H1 (cell line): ENCODE results near the gene USP49. TPM values are rescaled to one million over a fixed set of nuclear protein-coding genes. Genes with fewer than 3 reads are reported as not detected.

Experiments
- CTCF ChIA-PET: fragments of 300-600 bp; sonication (Branson Sonifier 250); formaldehyde crosslinking; loops from one replicate; lab custom pipeline; 2021; ENCODE audit not compliant: partially characterized antibody; lab: Charles Lee
- POLR2A ChIA-PET: fragments of 300-600 bp; sonication (Branson Sonifier 250); formaldehyde crosslinking; loops from one replicate; lab custom pipeline; 2021; ENCODE audit warnings: inconsistent platforms; ENCODE audit not compliant: partially characterized antibody; lab: Charles Lee
- DNase-seq, 2 experiments: peaks; one replicate each; pipeline versions ENCODE4 v3.0.0 to v3.0.0-alpha.2; 2010 to 2022; ENCODE audit warnings: low spot score in 2 of 2, low read depth in 1 of 2, mixed read lengths in 1 of 2
- FAIRE-seq: peaks from 2 replicates; lab custom pipeline; 2011; peaks lifted over from hg19 to GRCh38; lab: Jason Lieb, UNC
- H2AFZ ChIP-seq: 2 replicates; pipeline ENCODE4 v1.8.1; 2012; ENCODE audit warnings: low read length, inconsistent platforms
- H2AK5ac ChIP-seq: 2 replicates; pipeline ENCODE4 v1.6.1; 2013; ENCODE audit warnings: low read depth, low read length
- H2BK120ac ChIP-seq: replicated peaks from 2 replicates; pipeline ENCODE3; 2013; ENCODE audit warnings: low read depth, low read length, inconsistent platforms
- H2BK12ac ChIP-seq: 2 replicates; pipeline ENCODE4 v1.6.1; 2013; ENCODE audit warnings: low read depth, low read length
- H2BK15ac ChIP-seq: 2 replicates; pipeline ENCODE4 v1.6.1; 2013; ENCODE audit warnings: low read length
- H2BK20ac ChIP-seq: 2 replicates; pipeline ENCODE4 v1.6.1; 2013; ENCODE audit warnings: low read length
- H2BK5ac ChIP-seq: 2 replicates; pipeline ENCODE4 v1.6.1; 2013; ENCODE audit warnings: low read depth, low read length
- H3K14ac ChIP-seq: 2 replicates; pipeline ENCODE4 v1.6.1; 2013; ENCODE audit warnings: inconsistent platforms; ENCODE audit not compliant: insufficient read length
- H3K18ac ChIP-seq: 2 replicates; pipeline ENCODE4 v1.6.1; 2013; ENCODE audit warnings: low read length; ENCODE audit errors: extremely low read depth
- H3K23ac ChIP-seq: 2 replicates; pipeline ENCODE4 v1.6.1; 2013; ENCODE audit warnings: inconsistent platforms; ENCODE audit not compliant: insufficient read length
- H3K23me2 ChIP-seq: 2 replicates; pipeline ENCODE4 v1.6.1; 2013; ENCODE audit warnings: low read depth, low read length
- H3K27ac ChIP-seq: 2 replicates; pipeline ENCODE4 v1.6.1; 2011; ENCODE audit warnings: low read depth, low read length, inconsistent platforms
- H3K27me3 ChIP-seq, 4 experiments: replicated peaks in 1 of 4; 1 replicate in 1 of 4; 2 replicates in 3 of 4; pipeline versions ENCODE4 v1.6.1 to v1.8.1; 2011 to 2013; ENCODE audit warnings: low read length in 3 of 4, mild to moderate bottlenecking in 3 of 4, inconsistent platforms in 2 of 4, mixed read lengths in 2 of 4, moderate library complexity in 1 of 4; ENCODE audit not compliant: control insufficient read depth in 3 of 4, insufficient read depth in 3 of 4; ENCODE audit errors: extremely low read depth in 1 of 4
- H3K36me3 ChIP-seq, 4 experiments: 2 replicates each; pipeline versions ENCODE4 v1.6.1 to v1.8.1; 2011 to 2013; ENCODE audit warnings: mild to moderate bottlenecking in 4 of 4, low read length in 3 of 4, moderate library complexity in 2 of 4, control low read depth in 1 of 4, inconsistent platforms in 1 of 4; ENCODE audit not compliant: insufficient read depth in 4 of 4, control insufficient read depth in 2 of 4
- H3K4ac ChIP-seq: replicated peaks from 2 replicates; pipeline ENCODE3; 2013; ENCODE audit warnings: low read length, low read depth, mixed read lengths, inconsistent platforms; ENCODE audit not compliant: insufficient read length
- H3K4me1 ChIP-seq, 4 experiments: replicated peaks in 1 of 4; 1 replicate in 1 of 4; 2 replicates in 3 of 4; pipeline versions ENCODE4 v1.6.1 to v1.8.1; 2011 to 2013; ENCODE audit warnings: low read length in 3 of 4, inconsistent platforms in 2 of 4, mixed read lengths in 1 of 4; ENCODE audit not compliant: insufficient read depth in 4 of 4, control insufficient read depth in 3 of 4
- H3K4me2 ChIP-seq, 2 experiments: 2 replicates each; pipeline versions ENCODE4 v1.6.1 to v1.8.1; 2011 to 2013; ENCODE audit warnings: low read depth in 2 of 2, low read length in 2 of 2, control low read depth in 1 of 2, inconsistent platforms in 1 of 2, mild to moderate bottlenecking in 1 of 2; ENCODE audit not compliant: insufficient read depth in 1 of 2
- H3K4me3 ChIP-seq, 4 experiments: fragments of 200-600, 300-600 bp in 1 of 4; sonication (generic), shearing (Covaris generic), sonication (Bioruptor Twin) in 1 of 4; 2 replicates each; pipeline versions ENCODE4 v1.5.1 to v1.8.1; 2011 to 2016; ENCODE audit warnings: low read length in 4 of 4, low read depth in 3 of 4, control low read depth in 2 of 4, inconsistent platforms in 2 of 4, mild to moderate bottlenecking in 2 of 4, mixed read lengths in 1 of 4, moderate library complexity in 1 of 4; ENCODE audit not compliant: insufficient read depth in 2 of 4; ENCODE audit errors: extremely low read depth in 1 of 4
- H3K56ac ChIP-seq: replicated peaks from 2 replicates; pipeline ENCODE3; 2013; ENCODE audit warnings: low read depth, mild to moderate bottlenecking, mixed read lengths, low read length, inconsistent platforms; ENCODE audit not compliant: insufficient read length
- H3K79me1 ChIP-seq: 2 replicates; pipeline ENCODE4 v1.6.1; 2013; ENCODE audit warnings: low read depth, low read length, control low read depth
- H3K79me2 ChIP-seq, 2 experiments: 2 replicates each; pipeline versions ENCODE4 v1.6.1 to v1.8.1; 2012 to 2013; ENCODE audit warnings: low read length in 2 of 2, mild to moderate bottlenecking in 2 of 2, inconsistent platforms in 1 of 2; ENCODE audit not compliant: insufficient read depth in 2 of 2, control insufficient read depth in 1 of 2
- H3K9ac ChIP-seq, 4 experiments: replicated peaks in 1 of 4; 1 replicate in 1 of 4; 2 replicates in 3 of 4; pipeline versions ENCODE4 v1.6.1 to v1.8.1; 2011 to 2013; ENCODE audit warnings: low read depth in 3 of 4, low read length in 3 of 4, control low read depth in 2 of 4, mild to moderate bottlenecking in 2 of 4, moderate library complexity in 2 of 4, inconsistent platforms in 1 of 4; ENCODE audit errors: extremely low read depth in 1 of 4
- H3K9me3 ChIP-seq, 2 experiments: 2 replicates each; pipeline versions ENCODE4 v1.6.1 to v1.8.1; 2012 to 2013; ENCODE audit warnings: mild to moderate bottlenecking in 2 of 2, moderate library complexity in 2 of 2, control low read depth in 1 of 2, inconsistent platforms in 1 of 2, low read depth in 1 of 2, low read length in 1 of 2, mixed read lengths in 1 of 2; ENCODE audit not compliant: insufficient read depth in 2 of 2
- H4K20me1 ChIP-seq, 2 experiments: replicated peaks in 1 of 2; 2 replicates each; pipeline versions ENCODE3 to v1.8.1; 2011 to 2013; ENCODE audit warnings: inconsistent platforms in 2 of 2, low read length in 2 of 2, mild to moderate bottlenecking in 1 of 2; ENCODE audit not compliant: insufficient read depth in 2 of 2, control insufficient read depth in 1 of 2
- H4K5ac ChIP-seq: 2 replicates; pipeline ENCODE4 v1.6.1; 2013; ENCODE audit warnings: low read length, low read depth, mixed read lengths, inconsistent platforms; ENCODE audit not compliant: insufficient read length
- H4K8ac ChIP-seq: 2 replicates; pipeline ENCODE4 v1.8.0; 2013; ENCODE audit warnings: mild to moderate bottlenecking, moderate library complexity, low read length, inconsistent platforms; ENCODE audit not compliant: insufficient read depth; ENCODE audit errors: extremely low read depth
- H4K91ac ChIP-seq: replicated peaks from 2 replicates; pipeline ENCODE3; 2013; ENCODE audit warnings: low read length, mixed read lengths, inconsistent platforms; ENCODE audit not compliant: insufficient read length
- BRCA1 ChIP-seq: IDR thresholded peaks from 2 replicates; pipeline ENCODE4 v1.6.1; 2012; ENCODE audit warnings: low read depth, low read length, improper control_type of control experiment
- CREB1 ChIP-seq: IDR thresholded peaks from 2 replicates; pipeline ENCODE4 v1.6.1; 2012; ENCODE audit warnings: inconsistent platforms
- FOSL1 ChIP-seq: IDR thresholded peaks from 2 replicates; pipeline ENCODE4 v1.6.1; 2011; ENCODE audit warnings: mild to moderate bottlenecking, low read depth, low read length, moderate library complexity; ENCODE audit not compliant: insufficient read depth
- JUN ChIP-seq: IDR thresholded peaks from 2 replicates; pipeline ENCODE4 v1.6.1; 2011; ENCODE audit warnings: low read depth, mild to moderate bottlenecking, improper control_type of control experiment, low read length
- KDM4A ChIP-seq: IDR thresholded peaks from one replicate; pipeline ENCODE4 v1.7.1; 2012; ENCODE audit warnings: low read depth, mild to moderate bottlenecking, moderate library complexity, low read length, inconsistent platforms; ENCODE audit not compliant: severe bottlenecking
- RFX5 ChIP-seq: IDR thresholded peaks from 2 replicates; pipeline ENCODE4 v1.6.1; 2011; ENCODE audit warnings: low read depth, low read length, improper control_type of control experiment, borderline replicate concordance
- SP1 ChIP-seq: IDR thresholded peaks from 2 replicates; pipeline ENCODE4 v1.6.1; 2011; ENCODE audit warnings: low read depth, low read length
- SP4 ChIP-seq: IDR thresholded peaks from 2 replicates; pipeline ENCODE4 v1.6.1; 2012; ENCODE audit warnings: low read length, inconsistent platforms
- SRF ChIP-seq: IDR thresholded peaks from 2 replicates; pipeline ENCODE4 v1.6.1; 2011; ENCODE audit warnings: mild to moderate bottlenecking, low read depth, low read length, moderate library complexity
- TAF1 ChIP-seq: IDR thresholded peaks from 2 replicates; pipeline ENCODE4 v1.6.1; 2011; ENCODE audit warnings: mild to moderate bottlenecking, low read depth, low read length
- ZNF274 ChIP-seq: IDR thresholded peaks from 2 replicates; pipeline ENCODE4 v1.7.0; 2012; ENCODE audit warnings: low read length, borderline replicate concordance; ENCODE audit errors: extremely low read depth
- WGBS, 2 experiments: shearing (Covaris generic) in 1 of 2; methylation state at CpG; one replicate each; pipeline versions ENCODE4 v1.1.6 to v1.1.7; 2013 to 2015; ENCODE audit warnings: low lambda C conversion rate in 2 of 2, mixed read lengths in 2 of 2, inconsistent platforms in 1 of 2, low coverage in 1 of 2, missing lambda C conversion rate in 1 of 2; ENCODE audit not compliant: insufficient replicate concordance in 2 of 2, insufficient coverage in 1 of 2, insufficient read length in 1 of 2; ENCODE audit errors: extremely low coverage in 1 of 2, missing lambda C conversion rate in 1 of 2; 5-methylcytosine and 5-hydroxymethylcytosine counted together
- polyA plus RNA-seq, 7 experiments: library from polyadenylated mRNA; depleted of rRNA in 3 of 7; stranded (reverse) in 5 of 7; unstranded in 2 of 7; fragments of >200 nt in 5 of 7; fragments of 200-250 nt in 2 of 7; gene quantifications; 1 replicate in 5 of 7; 2 replicates in 1 of 7; 4 replicates in 1 of 7; pipeline versions ENCODE4 v1.2.1 to v1.2.3, GENCODE V29; 2011 to 2013; ENCODE audit warnings: missing spikeins in 2 of 7, mixed read lengths in 2 of 7
- total RNA-seq: library from RNA; stranded (reverse); fragmentation: NEBNext Ultra II Directional; extraction: Animal tissue kit (Norgen Biotek cat#: 25700); gene quantifications from 2 replicates; pipeline ENCODE4 v1.2.1, GENCODE V29; 2021
- TF ChIP-seq, protein P1 (sequence below): IDR thresholded peaks from 2 replicates; pipeline ENCODE4 v1.6.1; 2012; ENCODE audit warnings: low read length, inconsistent platforms

The USP49 gene
- total and polyA plus RNA-seq, 2 of the 8 experiments (the other 6 are each of a cell fraction or from before 2014, with no cell fraction given) = 6.9 to 24.4 TPM

DNA sequence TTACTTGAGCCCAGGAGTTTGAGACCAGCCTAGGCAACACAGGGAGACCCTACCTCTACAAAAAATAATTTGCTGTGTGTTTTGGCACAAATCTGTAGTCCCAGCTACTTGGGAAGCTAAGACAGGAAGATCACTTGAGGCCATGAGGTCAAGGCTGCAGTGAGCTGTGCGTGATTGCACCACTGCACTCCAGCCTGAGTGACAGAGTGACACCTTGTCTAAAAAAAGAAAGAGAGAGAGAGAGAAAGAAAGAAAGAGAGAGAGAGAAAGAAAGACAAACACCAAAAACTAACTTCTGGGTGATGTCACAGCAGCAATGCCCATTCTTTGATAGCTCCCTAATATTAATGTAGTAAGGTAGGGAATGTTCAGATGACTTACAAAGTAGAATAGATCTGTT lies 20.4 kb downstream of the USP49 start:
- no peak for FAIRE-seq
- H3K79me1 ChIP-seq = no peaks in the 10 kb centered on the region; the same call in 1 of the 2 replicates
- no peak overlapping the region for H3K9ac ChIP-seq
- TF ChIP-seq RFX5 (no peak), BRCA1 (no peak), SP1 (no peak), KDM4A (no peak), SRF (no peak), ZNF274 (no peak), CREB1 (no peak), JUN (no peak), FOSL1 (no peak), SP4 (no peak), TAF1 (no peak)
- TF ChIP-seq, protein P1, sequence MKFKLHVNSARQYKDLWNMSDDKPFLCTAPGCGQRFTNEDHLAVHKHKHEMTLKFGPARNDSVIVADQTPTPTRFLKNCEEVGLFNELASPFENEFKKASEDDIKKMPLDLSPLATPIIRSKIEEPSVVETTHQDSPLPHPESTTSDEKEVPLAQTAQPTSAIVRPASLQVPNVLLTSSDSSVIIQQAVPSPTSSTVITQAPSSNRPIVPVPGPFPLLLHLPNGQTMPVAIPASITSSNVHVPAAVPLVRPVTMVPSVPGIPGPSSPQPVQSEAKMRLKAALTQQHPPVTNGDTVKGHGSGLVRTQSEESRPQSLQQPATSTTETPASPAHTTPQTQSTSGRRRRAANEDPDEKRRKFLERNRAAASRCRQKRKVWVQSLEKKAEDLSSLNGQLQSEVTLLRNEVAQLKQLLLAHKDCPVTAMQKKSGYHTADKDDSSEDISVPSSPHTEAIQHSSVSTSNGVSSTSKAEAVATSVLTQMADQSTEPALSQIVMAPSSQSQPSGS = no peak
- peaks cover 0 to 2% of the 10 kb centered on the region in 2 experiments for H4K20me1 ChIP-seq
- H3K36me3 ChIP-seq = peaks cover 0 to 10% (median 0%) of the 10 kb centered on the region in 4 experiments; a peak in 1 of 8 replicates
- ChIA-PET CTCF (interaction anchor here (0.7 to 5.7 kb wide), 4 partner anchors 9 to 170 kb away, joined by 3 to 26 read pairs (median 4); partner anchors contain the start of genes BYSL and MED20), POLR2A (interaction anchor here (0.7 to 1.7 kb wide), 4 partner anchors 12 to 46 kb away, joined by 3 to 5 read pairs (median 4); partner anchors contain the start of genes BYSL and MED20)
- H3K23ac ChIP-seq = no peak overlapping the region
- no peak overlapping the region for H3K4me3 ChIP-seq
- no peaks in the 10 kb centered on the region for H3K27me3 ChIP-seq
- H2BK15ac ChIP-seq = no peak overlapping the region
- no peak overlapping the region for H2BK5ac ChIP-seq
- H3K14ac ChIP-seq = no peak overlapping the region
- H2AK5ac ChIP-seq = no peak overlapping the region
- H2BK12ac ChIP-seq = no peak overlapping the region
- DNase-seq = no peak
- no peaks in the 10 kb centered on the region for H3K23me2 ChIP-seq
- H4K8ac ChIP-seq = no peak overlapping the region; the same call in 1 of the 2 replicates
- H3K27ac ChIP-seq = no peak overlapping the region
- no peak overlapping the region for H3K4ac ChIP-seq
- WGBS, 2 experiments = 90% methylated on average over 1 of the region's 1 CpG; no CpG with 5 or more reads in 1 of the 2 experiments
- H3K79me2 ChIP-seq = no peaks in the 10 kb centered on the region
- no peak overlapping the region for H3K4me2 ChIP-seq
- no peak overlapping the region for H4K5ac ChIP-seq
- no peaks in the 10 kb centered on the region for H3K4me1 ChIP-seq
- no peak overlapping the region for H2BK20ac ChIP-seq
- no peak overlapping the region for H4K91ac ChIP-seq
- H3K56ac ChIP-seq = no peak overlapping the region
- H3K9me3 ChIP-seq = no peaks in the 10 kb centered on the region
- no peak overlapping the region for H2BK120ac ChIP-seq
- no peak overlapping the region for H3K18ac ChIP-seq
- H2AFZ ChIP-seq = no peak overlapping the region
